Activated naive CD4-positive, alpha-beta T cell (primary cell): ENCODE results near the gene IFI27.
"Not testable (repeated sequence)": the region's sequence is repeated elsewhere in the genome, so short reads cannot be mapped to it uniquely, and the experiment has no call there.

ENCODE experiments used
- DNase-seq, 4 experiments: peaks; one replicate each; lab custom pipeline; 2025; lab: John Stamatoyannopoulos, UW

IFI27 gene

DNA sequence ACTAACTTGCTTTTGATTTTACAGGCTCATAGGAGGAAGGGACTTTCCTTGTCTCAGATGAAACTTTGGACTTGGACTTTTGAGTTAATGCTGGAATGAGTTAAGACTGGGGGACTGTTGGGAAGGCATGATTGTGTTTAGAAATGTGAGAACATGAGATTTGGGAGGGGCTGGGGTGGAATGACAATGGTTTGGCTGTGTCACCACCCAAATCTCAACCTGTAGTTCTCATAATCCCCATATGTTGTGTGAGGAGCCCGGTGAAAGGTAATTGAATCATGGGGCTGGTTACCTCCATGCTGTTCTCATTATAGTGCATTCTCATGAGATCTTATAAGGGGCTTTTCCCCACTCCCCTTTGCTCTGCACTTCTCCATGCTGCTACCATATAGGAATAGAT is 45.6 kb downstream of the IFI27 start:
- DNase-seq, result not testable (repeated sequence)

DNA sequence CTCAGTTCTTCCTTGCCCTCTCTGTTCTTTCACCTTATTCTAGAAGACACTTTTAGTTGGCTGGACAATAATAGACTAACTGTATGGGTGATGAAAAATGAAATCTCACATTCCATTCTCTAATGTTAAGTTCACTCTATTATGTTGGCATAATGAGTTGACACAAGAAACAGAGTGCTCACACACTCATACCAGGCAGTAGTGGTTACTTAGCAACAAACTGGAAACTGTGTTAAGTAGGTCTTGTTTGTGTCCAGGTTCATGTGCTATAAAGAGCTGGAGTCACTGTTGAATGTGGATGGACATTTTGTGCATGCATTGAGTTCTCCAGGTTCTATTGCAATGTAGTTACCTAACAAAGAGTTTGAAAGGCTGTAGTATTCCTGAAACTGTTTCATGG is 46.7 kb downstream of the IFI27 start:
- DNase-seq, result no peak

DNA sequence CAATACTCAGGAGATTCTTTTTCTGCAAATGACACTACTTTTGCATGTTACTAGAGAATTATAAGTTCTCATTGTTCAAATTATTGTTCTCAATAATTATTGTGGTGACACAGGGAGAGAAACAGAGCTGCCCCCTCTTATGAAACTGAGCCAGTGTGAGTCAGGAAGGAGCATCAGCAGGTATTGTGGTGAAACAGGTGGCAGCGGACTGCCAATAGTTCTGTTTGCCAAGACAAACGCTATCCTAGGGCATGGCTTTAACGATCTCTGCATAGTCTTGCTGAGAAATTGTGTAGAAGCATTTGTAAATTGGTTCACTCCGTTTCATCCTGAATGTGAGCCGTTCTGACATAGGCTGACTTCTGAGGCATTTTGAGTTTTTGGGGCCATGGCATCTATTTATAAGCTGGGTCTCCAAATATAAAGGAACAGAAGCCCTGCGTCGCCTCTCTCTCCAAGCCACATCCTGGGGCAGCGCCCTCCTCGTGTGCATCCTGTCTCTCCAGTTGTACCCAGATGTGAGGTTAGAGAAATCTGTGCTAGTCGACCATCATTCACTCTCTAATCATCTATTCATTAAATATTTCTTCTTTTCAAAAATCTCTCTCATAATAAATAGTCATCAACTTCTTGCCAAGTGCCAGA is 47.8 kb downstream of the IFI27 start:
- DNase-seq, result no peak

DNA sequence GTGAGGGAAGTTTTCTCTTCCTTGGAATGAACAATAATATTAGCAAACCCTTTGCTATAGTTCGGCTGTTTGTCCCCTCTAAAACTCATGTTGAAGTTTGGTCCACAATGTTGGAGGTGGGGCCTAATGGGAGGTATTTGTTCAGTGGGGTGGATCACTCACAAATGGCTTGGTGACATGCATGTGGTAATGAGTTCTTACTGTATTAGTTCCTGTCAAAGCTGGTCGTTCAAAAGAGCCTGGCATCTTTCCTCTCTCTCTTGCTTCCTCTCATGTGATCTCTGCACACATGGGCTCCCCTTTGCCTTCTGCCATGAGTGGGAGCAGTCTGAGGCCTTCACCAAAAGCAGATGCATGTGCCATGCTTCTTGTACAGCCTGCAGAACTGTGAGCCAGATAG is 50.5 kb downstream of the IFI27 start:
- DNase-seq, result no peak

DNA sequence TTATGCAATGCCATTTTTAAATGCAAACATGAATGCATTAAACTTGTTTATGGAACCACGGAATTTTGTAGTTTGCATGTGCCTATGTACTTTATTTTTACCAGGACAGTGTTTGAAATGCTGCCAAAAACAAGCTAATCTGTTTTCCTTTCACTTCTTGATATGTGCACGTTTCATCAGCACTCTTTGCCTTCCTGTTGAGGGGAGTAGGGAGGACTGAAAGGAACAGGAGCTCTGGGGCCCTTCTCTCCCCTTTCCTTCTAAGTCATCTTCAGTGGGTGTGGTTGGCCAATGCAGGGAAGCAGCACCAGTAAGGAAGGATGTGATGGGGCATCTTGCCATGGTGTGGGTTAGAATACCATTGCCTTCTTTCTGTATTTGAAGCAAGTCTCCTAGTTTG is 51.4 kb downstream of the IFI27 start:
- DNase-seq, result no peak

DNA sequence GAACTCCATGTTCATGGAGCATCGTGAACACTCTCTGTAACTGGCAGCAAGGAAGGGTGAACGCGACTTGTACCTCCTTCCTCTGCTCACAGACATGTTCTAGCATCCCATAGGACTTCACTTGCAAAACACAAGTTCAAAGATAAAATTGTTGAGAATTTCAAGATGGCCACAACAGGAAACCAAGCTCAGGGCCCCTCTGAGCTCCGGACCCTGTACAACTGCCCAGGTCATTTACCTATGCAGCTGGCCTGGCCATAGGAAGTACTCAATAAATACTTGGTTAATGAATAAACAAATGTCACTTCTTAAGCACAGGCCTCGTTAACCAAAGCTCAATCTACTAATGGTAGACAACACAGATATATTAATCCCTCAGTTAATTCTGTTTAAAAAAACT is 51.9 kb downstream of the IFI27 start:
- DNase-seq, result no peak

DNA sequence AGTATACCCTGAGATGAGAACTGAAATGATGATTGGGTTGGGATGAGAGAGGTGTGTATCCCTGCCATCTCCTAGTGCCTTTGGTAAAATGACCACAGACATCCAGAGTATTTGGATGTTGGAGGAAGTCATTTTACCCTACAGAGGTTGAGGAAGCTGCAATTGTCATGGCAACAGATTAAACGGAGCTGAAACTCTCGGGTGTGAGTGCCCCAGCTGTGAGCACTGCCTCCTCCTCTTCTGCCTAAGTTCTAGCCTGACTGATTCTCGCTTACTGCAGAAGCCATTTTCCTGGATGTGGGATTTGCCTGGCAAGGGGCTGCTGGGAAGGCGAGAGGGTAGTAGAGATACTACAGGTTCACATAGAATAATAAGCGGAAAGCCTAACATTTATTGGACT is 53.3 kb downstream of the IFI27 start:
- DNase-seq, result no peak

DNA sequence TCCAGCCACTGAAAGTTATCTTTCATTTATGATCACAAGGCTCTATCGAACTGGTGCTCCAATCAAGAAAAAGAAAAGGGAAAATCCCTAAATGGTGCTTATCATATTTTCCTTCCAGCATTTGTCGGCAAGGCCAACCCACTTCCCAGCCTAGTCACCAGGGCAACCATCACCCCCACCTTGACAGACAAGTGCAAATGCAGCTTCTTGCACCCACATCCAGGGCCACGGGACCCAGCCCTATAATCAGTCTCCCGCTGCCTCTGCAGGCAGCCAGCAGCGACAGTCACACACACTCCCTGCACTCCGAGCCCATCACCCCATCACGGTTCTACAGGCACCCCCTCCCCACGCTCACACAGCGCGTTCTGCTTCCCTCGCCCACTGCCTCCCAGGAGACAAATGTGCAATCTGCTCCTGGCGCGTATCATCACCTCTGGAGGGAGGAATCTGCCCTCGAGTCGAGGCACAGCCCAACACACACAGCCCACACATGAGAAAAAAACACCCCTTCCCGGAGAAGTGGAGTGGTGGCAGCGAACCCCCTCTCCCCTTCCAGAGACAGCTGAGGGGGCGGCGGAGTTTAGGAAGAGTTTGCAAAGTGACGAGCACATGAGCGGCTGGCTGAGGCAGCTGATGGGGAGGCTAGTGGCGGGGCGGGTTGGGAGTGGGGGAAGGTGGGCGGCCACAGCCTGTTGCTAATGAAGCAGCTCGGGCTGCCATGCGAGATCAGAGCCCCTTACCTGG is 54.3 kb downstream of the IFI27 start:
- no peak for DNase-seq

DNA sequence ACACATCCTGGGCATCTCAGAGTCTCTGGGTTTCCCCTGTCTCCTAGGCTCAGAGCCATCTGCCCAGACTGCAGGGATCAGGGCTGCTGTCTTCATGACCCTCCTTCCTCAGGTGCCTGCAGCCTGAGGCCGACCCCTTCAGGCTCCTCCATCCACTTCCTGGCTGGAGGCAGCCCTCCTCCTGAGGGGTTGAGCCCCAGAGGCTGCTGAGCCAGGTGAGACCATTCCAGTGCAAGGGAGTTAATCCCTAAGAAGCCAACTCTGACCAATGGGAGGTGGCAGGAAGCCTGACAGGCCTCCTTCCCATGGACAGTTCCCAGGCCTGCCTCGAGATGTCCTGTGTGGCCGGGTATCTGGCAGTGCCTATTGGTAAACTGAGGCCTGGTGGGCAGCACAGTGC is 55.2 kb downstream of the IFI27 start:
- no peak for DNase-seq
